HG03520 (cell line): ENCODE measurements around the gene XYLT2.

Source experiments
- ATAC-seq: cut with Tn5 transposase; IDR thresholded peaks from one replicate; pipeline ENCODE4 v1.9.1; 2021; ENCODE audit warnings: mild to moderate bottlenecking, moderate library complexity; ENCODE audit not compliant: unreplicated experiment

Gene XYLT2

GRCh38 chr17:50348522-50349242 is 2.8 kb downstream of the XYLT2 start:
- no peak for ATAC-seq

DNA sequence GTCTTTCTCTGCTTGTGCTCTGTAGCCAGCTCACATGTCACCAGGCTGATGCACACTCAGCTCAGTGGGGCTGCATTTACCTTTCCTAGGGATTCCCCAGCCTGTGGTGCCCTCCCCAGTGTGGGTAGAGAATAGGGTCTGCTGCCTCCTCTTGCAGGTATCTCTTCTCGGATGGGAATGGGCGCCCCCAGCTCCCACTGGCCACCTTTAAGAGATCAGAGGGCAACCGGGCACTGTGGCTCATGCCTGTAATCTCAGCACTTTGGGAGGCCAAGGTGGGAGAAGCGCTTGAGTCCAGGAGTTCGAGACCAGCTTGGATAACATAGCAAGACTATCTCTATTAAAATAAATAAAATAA is 3.3 kb downstream of the XYLT2 start:
- no peak for ATAC-seq

- no peak for ATAC-seq
Measured at GRCh38 chr17:50350733-50351132, 4.8 kb downstream of the XYLT2 start.

DNA sequence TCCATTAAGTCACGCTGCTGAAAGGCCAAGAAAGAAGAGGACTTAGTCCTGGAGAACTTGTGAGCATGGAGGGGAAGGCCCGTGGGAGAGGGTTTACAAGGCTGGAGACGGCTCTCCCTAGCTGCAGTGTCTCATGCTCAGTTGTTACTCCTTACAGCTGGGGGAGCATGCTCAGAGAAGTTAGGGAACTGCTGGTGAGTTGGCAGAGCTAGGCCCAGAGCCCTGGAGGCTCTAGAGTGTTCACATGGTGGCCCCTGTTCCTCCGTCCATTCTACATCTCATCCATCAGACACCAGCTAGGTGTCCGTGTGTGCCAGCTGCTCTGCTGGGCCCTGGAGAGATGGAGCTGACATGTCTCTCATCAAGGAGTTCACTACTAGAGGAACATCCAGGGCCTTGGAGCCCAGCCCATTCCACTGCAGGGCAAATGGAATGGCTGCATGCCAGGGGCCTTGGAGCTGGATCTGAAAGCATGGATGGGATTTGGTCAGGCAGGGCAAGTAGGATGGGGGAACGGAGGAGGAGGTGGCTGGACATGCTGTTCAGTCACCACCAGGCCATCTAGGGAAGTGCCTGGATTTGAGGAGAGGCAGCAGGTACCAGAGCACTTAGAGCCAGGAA is 6.3 kb downstream of the XYLT2 start:
- no peak for ATAC-seq

DNA sequence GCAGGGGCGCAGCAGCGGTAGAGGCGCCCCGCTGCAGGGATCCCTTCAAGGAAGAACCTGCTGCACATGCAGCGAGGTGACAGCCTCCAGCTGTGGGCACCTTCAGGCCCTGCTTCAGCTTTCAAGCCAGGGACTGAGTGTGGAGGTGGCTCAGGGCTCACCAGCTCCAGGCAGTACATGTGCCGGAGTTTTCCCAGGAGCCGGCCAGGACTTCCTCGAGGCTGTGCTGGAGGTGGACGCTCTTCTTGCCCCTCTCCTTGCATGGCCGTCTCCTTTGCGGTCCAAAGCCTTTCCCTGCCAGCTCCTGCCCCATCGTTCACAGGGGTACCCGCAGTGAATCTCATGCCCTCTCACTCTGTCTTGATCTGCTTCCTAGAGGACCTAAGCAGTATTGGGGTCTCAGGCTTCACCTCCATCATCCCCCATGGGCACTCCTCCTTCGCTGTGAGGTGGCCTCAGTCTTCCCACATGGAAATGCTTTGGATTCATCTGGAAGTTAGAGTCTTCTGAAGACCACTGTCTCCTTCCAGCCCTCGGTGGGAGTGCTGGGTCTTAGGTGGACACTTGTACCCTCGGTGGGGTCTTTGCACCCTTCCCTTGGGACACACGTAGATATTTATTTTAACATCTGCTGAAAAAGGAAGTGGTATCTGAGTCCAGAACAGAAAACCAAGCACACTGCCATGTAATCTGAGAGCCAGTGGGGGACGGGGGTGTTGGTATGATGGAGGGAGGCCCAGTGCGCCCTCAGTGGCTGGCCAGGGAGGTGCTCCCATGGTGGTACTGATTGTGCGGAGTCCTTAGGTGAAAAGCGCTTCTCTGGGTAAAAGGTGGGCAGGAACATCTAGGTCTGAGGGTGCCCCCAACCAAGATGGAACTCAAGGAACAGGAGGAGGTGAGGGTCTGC is 7.0 kb downstream of the XYLT2 start:
- no peak for ATAC-seq

- no peak for ATAC-seq
Measured at GRCh38 chr17:50353600-50354195, 7.8 kb downstream of the XYLT2 start.

DNA sequence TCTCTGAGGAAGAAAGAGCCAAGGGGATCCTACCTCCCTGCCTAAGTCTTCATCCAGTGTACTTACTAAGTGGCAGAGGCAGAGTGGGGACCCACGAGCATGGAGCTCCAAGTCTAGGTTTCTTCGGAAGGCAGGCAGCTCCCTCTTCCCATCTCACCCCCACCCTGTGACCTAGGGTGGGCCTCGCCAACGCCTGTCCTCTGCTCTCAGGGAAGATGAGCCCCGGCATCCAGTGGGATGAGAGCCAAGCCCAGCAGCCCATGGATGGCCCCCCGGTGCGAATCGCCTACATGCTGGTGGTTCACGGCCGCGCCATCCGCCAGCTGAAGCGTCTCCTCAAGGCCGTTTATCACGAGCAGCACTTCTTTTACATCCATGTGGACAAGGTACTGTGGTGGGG is 8.3 kb downstream of the XYLT2 start:
- no peak for ATAC-seq

- ATAC-seq, result no peak
Measured at GRCh38 chr17:50354776-50355175, 8.8 kb downstream of the XYLT2 start.

DNA sequence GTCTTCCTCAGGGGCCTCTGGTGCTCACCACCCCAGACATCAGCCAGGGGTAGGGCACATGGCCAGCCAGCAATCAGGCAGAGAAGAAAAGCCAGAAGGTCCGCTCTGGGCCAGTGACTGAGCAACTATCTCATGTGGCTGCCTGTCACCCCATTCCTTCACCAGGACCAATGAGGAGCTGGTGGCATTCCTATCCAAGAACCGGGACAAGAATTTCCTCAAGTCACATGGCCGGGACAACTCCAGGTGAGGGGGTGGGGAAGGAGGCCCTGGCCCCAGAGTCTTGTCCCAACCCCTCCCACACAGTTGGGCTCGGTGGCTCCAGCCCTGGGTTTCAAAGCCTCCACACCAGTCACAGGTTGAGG is 9.4 kb downstream of the XYLT2 start:
- no peak for ATAC-seq

GRCh38 chr17:50355701-50356341 is 9.9 kb downstream of the XYLT2 start:
- ATAC-seq, result no peak

DNA sequence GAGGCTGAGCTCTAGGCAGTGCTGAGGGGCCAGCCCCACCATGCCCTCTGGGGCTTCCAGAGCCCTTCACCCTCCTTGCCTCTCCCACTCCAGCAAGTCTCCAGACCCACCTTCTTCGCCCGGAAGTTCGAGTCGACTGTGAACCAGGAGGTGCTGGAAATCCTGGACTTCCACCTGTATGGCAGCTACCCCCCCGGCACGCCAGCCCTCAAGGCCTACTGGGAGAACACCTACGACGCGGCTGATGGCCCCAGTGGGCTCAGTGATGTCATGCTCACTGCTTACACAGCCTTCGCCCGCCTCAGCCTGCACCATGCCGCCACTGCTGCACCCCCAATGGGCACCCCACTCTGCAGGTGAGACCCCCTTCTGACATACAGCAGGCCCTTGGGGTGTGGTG is 10.5 kb downstream of the XYLT2 start:
- no peak for ATAC-seq

DNA sequence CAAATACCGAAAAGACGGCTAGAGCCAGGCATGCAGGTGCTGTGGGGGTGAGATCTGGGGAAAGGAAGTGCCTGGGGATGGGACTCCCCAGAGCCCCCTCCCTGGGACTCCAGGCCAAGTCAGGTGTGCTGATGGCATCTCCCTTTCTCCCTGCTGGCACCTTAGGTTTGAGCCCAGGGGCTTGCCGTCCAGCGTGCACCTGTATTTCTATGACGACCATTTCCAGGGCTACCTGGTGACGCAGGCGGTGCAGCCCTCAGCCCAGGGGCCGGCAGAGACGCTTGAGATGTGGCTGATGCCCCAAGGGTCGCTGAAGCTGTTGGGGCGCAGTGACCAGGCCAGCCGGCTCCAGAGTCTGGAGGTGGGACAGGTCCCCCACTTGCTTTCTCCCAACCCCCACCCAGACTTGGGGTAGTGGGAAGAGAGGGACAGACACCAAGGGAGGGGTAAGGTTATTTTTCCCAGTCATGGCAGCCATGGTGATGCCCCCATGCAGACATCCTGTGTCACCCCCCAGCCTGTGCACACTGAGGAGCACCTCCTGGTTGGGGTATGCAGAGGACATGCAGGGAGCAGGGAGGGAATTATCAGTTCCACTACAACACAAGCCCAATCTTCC is 11.1 kb downstream of the XYLT2 start:
- ATAC-seq, result no peak

DNA sequence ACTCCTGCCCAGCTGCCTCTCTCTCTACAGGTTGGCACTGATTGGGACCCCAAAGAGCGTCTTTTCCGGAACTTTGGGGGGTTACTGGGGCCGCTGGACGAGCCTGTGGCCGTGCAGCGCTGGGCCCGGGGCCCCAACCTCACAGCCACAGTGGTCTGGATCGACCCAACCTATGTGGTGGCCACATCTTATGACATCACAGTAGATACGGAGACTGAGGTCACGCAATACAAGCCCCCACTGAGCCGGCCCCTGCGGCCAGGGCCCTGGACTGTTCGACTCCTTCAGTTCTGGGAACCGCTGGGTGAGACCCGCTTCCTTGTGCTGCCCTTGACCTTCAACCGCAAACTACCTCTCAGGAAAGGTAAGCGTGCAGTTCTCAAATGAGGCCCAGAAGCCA is 12.3 kb downstream of the XYLT2 start:
- no peak for ATAC-seq

GRCh38 chr17:50359005-50359699 is 13.2 kb downstream of the XYLT2 start:
- ATAC-seq, result no peak

GRCh38 chr17:50359998-50360461 is 14.1 kb downstream of the XYLT2 start:
- no peak for ATAC-seq

DNA sequence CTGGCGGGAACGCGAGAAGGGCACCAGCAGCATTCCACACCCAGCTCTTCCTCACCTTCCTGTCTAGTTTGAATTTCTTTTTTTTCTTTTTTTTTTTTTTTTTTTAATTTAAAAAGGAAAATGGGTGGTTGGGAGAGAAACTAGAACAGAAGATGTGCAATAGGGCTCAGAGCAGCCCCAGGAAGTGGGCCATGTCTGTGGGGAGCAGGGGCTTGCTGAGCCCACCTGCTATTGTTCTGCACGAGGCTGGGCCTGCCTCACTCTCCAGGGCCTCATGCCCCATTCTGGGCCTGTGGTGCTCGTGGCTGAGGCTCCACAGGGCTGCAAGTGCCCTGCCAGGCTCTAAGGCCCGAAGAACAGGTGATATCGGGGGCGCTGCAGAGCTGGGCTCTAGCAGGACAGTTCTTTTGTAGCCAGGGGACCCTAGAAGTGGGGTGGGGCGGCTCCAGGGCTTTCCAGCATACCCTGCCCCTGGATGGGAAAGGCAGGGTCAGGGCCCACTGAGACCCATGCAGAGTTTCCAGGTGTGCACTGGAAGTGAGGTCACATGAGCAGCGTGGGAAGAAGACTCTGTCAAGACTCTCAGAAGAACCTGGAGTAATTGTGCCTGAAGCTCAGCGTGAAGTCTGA is 14.7 kb downstream of the XYLT2 start:
- no peak for ATAC-seq

- no peak for ATAC-seq
Measured at GRCh38 chr17:50361561-50362480, 15.9 kb downstream of the XYLT2 start.

DNA sequence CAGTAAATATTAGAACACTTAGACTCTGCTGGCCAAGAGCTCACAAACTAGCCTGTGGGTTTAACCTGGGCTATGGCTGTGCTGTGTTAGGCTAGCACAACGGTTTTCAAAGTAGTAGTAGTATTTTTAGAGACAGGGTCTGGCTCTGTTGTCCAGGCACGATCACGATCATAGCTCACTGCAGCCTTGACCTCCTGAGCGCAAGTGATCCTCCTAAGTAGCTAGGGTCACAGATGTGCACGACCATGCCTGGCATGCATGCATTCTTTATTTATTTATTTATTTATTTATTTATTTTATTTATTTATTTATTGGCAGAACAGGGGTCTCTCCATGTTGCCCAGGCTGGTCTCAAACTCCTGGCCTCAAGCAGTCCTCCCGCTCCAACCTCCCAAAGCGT is 16.7 kb downstream of the XYLT2 start:
- no peak for ATAC-seq
